Right kidney (tissue), 1 donor: ENCODE results near the gene PHACTR3.
"Not testable (repeated sequence)": the region's sequence is repeated elsewhere in the genome, so short reads cannot be mapped to it uniquely, and the experiment has no call there.

Source experiments
- DNase-seq: peaks from one replicate; pipeline ENCODE4 v3.0.0-alpha.2; 2016

Gene PHACTR3

GRCh38 chr20:59829786-59830664 is 225.7 kb downstream of the PHACTR3 start:
- DNase-seq, result no peak

- DNase-seq, result no peak
Measured at GRCh38 chr20:59830665-59831023, 226.3 kb downstream of the PHACTR3 start.

GRCh38 chr20:59831024-59831915 is 226.9 kb downstream of the PHACTR3 start:
- DNase-seq, result no peak

GRCh38 chr20:59831916-59832270 is 227.6 kb downstream of the PHACTR3 start:
- no peak for DNase-seq

- DNase-seq, result no peak
Measured at GRCh38 chr20:59832406-59833363, 228.3 kb downstream of the PHACTR3 start.

- DNase-seq, result no peak
Measured at GRCh38 chr20:59835057-59835447, 230.7 kb downstream of the PHACTR3 start.

- DNase-seq, result peak; percentile 60
Measured at GRCh38 chr20:59835448-59836395, 231.4 kb downstream of the PHACTR3 start.

- no peak for DNase-seq
Measured at GRCh38 chr20:59836767-59837166, 232.4 kb downstream of the PHACTR3 start.

GRCh38 chr20:59837623-59838394 is 233.5 kb downstream of the PHACTR3 start:
- DNase-seq, result no peak

- no peak for DNase-seq
Measured at GRCh38 chr20:59839400-59839799, 235.1 kb downstream of the PHACTR3 start.

GRCh38 chr20:59845472-59845871 is 241.1 kb downstream of the PHACTR3 start:
- no peak for DNase-seq

- no peak for DNase-seq
Measured at GRCh38 chr20:59848182-59848581, 243.8 kb downstream of the PHACTR3 start.

- peak; percentile 22 for DNase-seq
Measured at GRCh38 chr20:59850018-59850641, 245.8 kb downstream of the PHACTR3 start.

- DNase-seq, result not testable (repeated sequence)
Measured at GRCh38 chr20:59856526-59856925, 252.2 kb downstream of the PHACTR3 start.

GRCh38 chr20:59856941-59857340 is 252.6 kb downstream of the PHACTR3 start:
- not testable (repeated sequence) for DNase-seq

- no peak for DNase-seq
Measured at GRCh38 chr20:59857966-59858365, 253.6 kb downstream of the PHACTR3 start.

- no peak for DNase-seq
Measured at GRCh38 chr20:59858425-59858824, 254.1 kb downstream of the PHACTR3 start.

GRCh38 chr20:59861401-59861800 is 257.1 kb downstream of the PHACTR3 start:
- no peak for DNase-seq

GRCh38 chr20:59863058-59863457 is 258.7 kb downstream of the PHACTR3 start:
- DNase-seq, result no peak

- no peak for DNase-seq
Measured at GRCh38 chr20:59864726-59865125, 260.4 kb downstream of the PHACTR3 start.
